NK-92 (cell line): ENCODE results near the gene PSMD10.

Experiments
- DNase-seq: peaks from one replicate; lab custom pipeline; 2025; ENCODE audit not compliant: unreplicated experiment; lab: John Stamatoyannopoulos, UW

PSMD10 gene

GRCh38 chrX:108072746-108073145 lies 18.6 kb downstream of the PSMD10 start:
- DNase-seq, result no peak

GRCh38 chrX:108071578-108071977 lies 19.8 kb downstream of the PSMD10 start:
- DNase-seq, result no peak

- no peak for DNase-seq
Observed at GRCh38 chrX:108070891-108071290, 20.5 kb downstream of the PSMD10 start.

GRCh38 chrX:108068121-108068520 lies 23.2 kb downstream of the PSMD10 start:
- no peak for DNase-seq

- DNase-seq, result no peak
Observed at GRCh38 chrX:108064613-108065012, 26.7 kb downstream of the PSMD10 start.

- DNase-seq, result no peak
Observed at GRCh38 chrX:108064001-108064400, 27.3 kb downstream of the PSMD10 start.

- DNase-seq, result no peak
Observed at GRCh38 chrX:108059801-108060200, 31.5 kb downstream of the PSMD10 start.

- no peak for DNase-seq
Observed at GRCh38 chrX:108055546-108055945, 35.8 kb downstream of the PSMD10 start.

GRCh38 chrX:108053218-108053617 lies 38.1 kb downstream of the PSMD10 start:
- DNase-seq, result no peak

- DNase-seq, result no peak
Observed at GRCh38 chrX:108049649-108050048, 41.7 kb downstream of the PSMD10 start.

- no peak for DNase-seq
Observed at GRCh38 chrX:108044554-108045256, 46.6 kb downstream of the PSMD10 start, which contains the start of gene VSIG1. TSS of gene VSIG1 (plus strand) at chrX:108045065. CDS start at chrX:108045131, 66 bp downstream.

- no peak for DNase-seq
Observed at GRCh38 chrX:108036298-108036973, 54.9 kb downstream of the PSMD10 start.

- DNase-seq, result no peak
Observed at GRCh38 chrX:108034725-108035124, 56.6 kb downstream of the PSMD10 start.
